T-helper 2 cell (primary cell): Measurements from ENCODE around the gene OSBPL2.

Source experiments
- DNase-seq, 5 experiments: peaks; one replicate each; pipeline versions ENCODE4 v3.0.0 to v3.0.0-alpha.2; 2012 to 2022

Gene OSBPL2

GRCh38 chr20:62287759-62288534 lies 49.6 kb downstream of the OSBPL2 start:
- no peak for DNase-seq

- no peak for DNase-seq
These were observed 50.3 kb downstream of the OSBPL2 start for GRCh38 chr20:62288535-62289105.

GRCh38 chr20:62289131-62289530 lies 50.8 kb downstream of the OSBPL2 start:
- DNase-seq = no peak

- no peak for DNase-seq
These were observed 51.6 kb downstream of the OSBPL2 start for GRCh38 chr20:62289898-62290297.

- DNase-seq = no peak
These were observed 53.1 kb downstream of the OSBPL2 start for GRCh38 chr20:62291251-62292066.

- peak in 1 of 5 experiments; percentile 51 for DNase-seq
These were observed 53.8 kb downstream of the OSBPL2 start for GRCh38 chr20:62292108-62292507.

- no peak for DNase-seq
These were observed 54.9 kb downstream of the OSBPL2 start for GRCh38 chr20:62293111-62293784.

- no peak for DNase-seq
These were observed 55.6 kb downstream of the OSBPL2 start for GRCh38 chr20:62293946-62294345.

GRCh38 chr20:62294516-62294915 lies 56.2 kb downstream of the OSBPL2 start:
- DNase-seq = no peak

- no peak for DNase-seq
These were observed 58.6 kb downstream of the OSBPL2 start for GRCh38 chr20:62296724-62297448.

GRCh38 chr20:62297449-62298227 lies 59.3 kb downstream of the OSBPL2 start:
- no peak for DNase-seq

- no peak for DNase-seq
These were observed 60.4 kb downstream of the OSBPL2 start for GRCh38 chr20:62298577-62299249.

GRCh38 chr20:62299666-62300236 lies 61.4 kb downstream of the OSBPL2 start:
- DNase-seq = no peak

GRCh38 chr20:62300319-62300718 lies 62.0 kb downstream of the OSBPL2 start:
- no peak for DNase-seq

- no peak for DNase-seq
These were observed 62.9 kb downstream of the OSBPL2 start for GRCh38 chr20:62301111-62301668.

GRCh38 chr20:62301773-62302340 lies 63.5 kb downstream of the OSBPL2 start:
- DNase-seq = peak; percentile 69 to 95 (median 80)

GRCh38 chr20:62302341-62303061 lies 64.2 kb downstream of the OSBPL2 start, which contains the start of gene ADRM1:
TSS of gene ADRM1 (plus strand) at chr20:62302997. CDS start at chr20:62303569, 572 bp downstream.
- peak; percentile 91 to 98 (median 95) for DNase-seq

GRCh38 chr20:62303062-62303339 lies 64.7 kb downstream of the OSBPL2 start:
- DNase-seq = no peak
